ENCODE data around the gene ARHGAP31.
"Not testable (repeated sequence)": the region's sequence is repeated elsewhere in the genome, so short reads cannot be mapped to it uniquely, and the experiment has no call there.

ARHGAP31 gene

GRCh38 chr3:119295816-119296726, 1.9 kb downstream of the ARHGAP31 start:
- no peak for DNase-seq (ENCODE audit: low read depth)

GRCh38 chr3:119296727-119297122, 2.5 kb downstream of the ARHGAP31 start:
- no peak for DNase-seq (ENCODE audit: low read depth)

DNA sequence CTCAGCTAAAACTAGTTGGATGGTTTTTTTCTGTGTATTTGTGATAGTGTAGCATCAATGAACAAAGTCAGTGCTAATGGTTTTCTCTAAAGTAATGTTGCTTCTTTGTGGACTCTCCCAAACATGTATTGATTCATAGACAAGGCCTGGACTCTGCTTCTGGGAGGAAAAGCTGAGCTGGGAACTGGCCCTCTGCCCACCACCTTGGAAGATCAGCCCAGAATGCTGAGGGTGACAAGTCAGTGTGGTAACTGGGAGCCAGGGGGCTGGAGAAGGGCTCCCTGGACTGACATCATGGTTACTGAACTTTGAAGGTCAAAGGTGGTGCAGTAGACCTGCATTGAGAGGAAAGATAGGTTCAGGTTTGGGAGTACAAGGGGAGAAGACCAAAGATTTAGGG, 3.0 kb downstream of the ARHGAP31 start:
- no peak for DNase-seq (ENCODE audit: low read depth)

DNA sequence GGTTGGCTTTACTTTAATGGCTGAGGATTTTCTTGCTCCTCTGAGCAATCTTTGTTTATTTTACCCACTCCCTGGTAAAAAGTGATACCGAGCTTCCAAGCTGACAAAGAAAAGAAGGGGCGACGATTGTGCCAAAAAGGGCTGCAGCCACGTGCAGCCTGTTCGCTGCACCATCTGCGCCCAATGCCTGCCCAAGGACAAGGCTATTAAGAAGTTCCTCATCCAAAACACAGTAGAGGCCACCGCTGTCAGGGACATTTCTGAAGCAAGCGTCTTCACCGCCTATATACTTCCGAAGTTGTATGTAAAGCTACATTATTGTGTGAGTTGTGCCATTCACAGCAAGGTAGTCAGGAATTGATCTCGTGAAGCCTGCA, 4.4 kb downstream of the ARHGAP31 start:
- no peak for DNase-seq (ENCODE audit: low read depth)

DNA sequence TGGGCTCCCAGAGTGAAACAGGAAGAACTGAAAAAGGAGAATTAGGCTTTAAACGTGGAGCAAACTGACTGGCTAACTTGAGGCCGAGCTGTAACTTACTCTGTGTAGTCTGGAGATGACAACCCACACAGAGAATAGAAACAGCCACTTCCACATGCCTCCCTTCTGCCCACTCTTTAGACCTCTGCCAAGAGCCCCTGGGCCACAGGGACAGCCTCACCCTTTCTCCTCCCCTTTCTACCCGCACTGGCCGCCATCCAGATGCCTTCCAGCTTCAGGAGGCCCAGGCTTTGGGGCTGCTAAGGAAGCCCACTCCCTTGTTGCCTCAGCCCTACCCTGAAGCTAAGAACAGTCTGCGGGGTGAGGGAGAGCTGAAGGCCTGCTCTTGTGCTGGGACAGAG, 6.8 kb downstream of the ARHGAP31 start:
- DNase-seq (ENCODE audit: low read depth): no peak

DNA sequence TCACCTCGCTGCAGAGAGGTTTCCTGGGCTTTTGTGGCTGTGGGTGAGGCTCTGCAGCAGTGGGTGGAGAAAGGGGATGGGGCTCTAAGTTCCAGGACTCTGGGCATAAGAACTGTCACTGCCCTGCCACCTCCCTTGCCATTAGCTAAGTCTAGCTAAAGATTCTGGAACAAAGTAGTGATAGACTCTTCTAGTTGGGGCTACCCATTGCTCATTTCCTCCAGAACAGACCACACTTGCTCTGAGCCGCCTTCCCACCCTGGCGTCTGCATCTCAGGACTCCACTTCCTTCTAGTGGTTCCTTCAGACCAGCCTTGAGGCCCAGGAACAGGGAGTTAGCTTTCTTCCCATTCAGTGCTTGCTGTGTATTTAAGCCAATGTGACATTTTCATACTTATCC, 7.5 kb downstream of the ARHGAP31 start:
- DNase-seq (ENCODE audit: low read depth): no peak

- no peak for DNase-seq (ENCODE audit: low read depth)
These were observed 8.7 kb downstream of the ARHGAP31 start for GRCh38 chr3:119302697-119303551.

GRCh38 chr3:119304201-119304713, 10.1 kb downstream of the ARHGAP31 start:
- DNase-seq (ENCODE audit: low read depth): no peak

- no peak for DNase-seq (ENCODE audit: low read depth)
These were observed 11.1 kb downstream of the ARHGAP31 start for GRCh38 chr3:119305286-119305685.

DNA sequence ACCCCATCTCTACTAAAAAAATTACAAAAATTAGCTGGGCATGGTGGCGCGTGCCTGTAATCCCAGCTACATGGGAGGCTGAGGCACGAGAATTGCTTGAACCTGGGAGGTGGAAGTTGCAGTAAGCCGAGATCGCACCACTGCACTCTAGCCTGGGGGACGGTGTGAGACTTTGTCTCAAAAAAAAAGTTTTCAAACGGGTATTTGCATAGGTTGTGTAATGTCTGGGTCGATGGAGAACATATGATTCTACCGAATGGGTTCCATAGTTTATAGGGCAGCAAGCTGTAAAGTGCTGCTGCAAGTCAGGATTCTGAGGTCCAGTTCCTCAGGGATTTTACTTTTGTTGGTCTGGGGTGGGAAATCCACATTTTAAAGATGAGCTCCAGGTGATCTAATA, 12.2 kb downstream of the ARHGAP31 start:
- not testable (repeated sequence) for DNase-seq (ENCODE audit: low read depth)

DNA sequence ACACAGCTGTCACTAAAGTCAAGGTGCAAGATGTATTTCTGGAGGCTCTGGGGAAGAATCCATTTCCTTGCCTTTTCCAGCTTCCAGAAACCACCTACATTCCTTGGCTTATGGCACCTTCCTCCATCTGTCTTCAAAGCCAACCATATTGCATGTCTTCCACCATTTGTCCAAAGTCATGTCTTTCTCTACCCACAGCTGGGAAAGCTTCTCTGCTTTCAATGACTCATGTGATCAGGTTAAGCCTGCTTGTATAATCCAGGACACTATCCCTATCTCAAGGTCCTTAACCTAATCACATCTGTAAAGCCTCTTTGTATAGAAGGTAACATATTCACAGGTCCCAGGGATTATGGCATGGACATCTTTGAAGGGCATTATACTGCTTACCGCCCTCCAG, 14.2 kb downstream of the ARHGAP31 start:
- no peak for DNase-seq (ENCODE audit: low read depth)

DNA sequence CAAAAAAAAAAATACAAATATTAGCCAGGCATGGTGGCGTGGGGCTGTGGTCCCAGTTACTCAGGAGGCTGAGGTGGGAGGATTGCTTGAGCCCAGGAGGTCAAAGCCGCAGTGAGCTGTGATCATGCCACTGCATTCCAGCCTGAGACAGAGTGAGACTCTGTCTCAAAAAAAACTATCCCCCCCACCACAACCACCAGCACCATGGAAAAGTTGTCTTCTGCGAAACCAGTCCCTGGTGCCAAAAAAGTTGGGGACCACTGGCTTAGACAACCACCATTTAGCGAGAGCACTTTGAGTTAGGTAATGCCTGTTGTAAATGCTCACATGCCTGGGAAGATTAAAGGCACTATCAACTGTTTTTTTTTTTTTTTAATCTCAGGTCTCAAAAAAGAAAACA, 15.4 kb downstream of the ARHGAP31 start:
- DNase-seq (ENCODE audit: low read depth): no peak

GRCh38 chr3:119310071-119310470, 15.9 kb downstream of the ARHGAP31 start:
- no peak for DNase-seq (ENCODE audit: low read depth)

DNA sequence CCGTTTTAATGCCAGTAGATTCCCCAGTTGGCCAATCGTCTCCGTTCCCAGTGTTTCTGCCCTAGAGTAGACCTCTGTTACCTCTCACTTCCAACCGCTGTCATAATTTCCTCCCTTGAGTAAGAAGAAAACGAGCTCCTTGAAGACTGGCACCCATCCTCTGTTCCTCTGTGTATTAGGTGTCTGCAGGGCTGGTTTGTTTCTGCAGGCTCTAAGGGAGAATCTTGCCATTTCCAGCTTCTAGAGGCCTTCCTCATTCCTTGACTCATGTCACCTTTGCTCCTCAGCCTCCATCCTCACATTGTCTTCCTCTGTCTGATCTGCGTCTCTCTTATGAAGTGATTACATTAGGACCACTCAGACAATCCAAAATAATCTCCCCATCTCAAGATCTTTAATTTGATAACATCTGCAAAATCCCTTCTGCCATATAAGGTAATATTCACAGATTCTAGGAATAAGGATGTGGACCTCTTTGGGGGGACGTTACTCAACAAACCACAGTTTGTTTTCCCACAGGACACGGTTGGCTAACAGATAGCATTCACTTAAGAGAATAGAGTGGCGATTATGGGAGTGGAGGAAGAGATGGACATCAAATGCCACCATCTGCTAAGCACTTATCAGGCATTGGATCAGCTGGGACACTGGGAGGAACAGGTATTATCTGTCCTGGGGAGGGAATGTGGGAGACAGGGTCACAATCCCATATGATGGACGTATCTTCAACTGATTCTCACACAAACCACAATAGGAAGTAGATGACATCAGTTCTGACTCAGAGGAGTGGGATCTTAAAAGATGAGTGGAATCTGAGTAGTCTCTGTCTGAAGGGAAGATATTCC, 17.1 kb downstream of the ARHGAP31 start:
- DNase-seq (ENCODE audit: low read depth): no peak

- no peak for DNase-seq (ENCODE audit: low read depth)
These were observed 19.3 kb downstream of the ARHGAP31 start for GRCh38 chr3:119313461-119313860.

DNA sequence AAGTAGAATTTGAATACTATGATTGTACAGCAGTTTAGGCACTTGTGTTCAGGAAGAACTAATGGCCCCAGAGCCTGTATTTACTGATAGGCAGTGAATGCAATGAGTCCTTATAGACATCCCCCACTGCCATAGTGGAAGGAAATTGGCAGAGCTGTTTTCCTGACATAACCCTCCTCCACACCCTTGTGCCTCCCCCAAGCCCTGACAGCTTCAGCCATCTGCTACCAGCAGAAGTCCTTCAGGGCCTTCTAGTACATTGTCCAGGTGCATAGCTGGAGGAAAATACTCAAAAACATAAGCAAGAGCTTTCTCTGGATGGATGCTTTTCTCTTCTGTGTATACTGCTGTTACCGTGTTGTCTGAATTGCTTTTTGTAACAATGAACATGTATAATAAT, 20.6 kb downstream of the ARHGAP31 start:
- no peak for DNase-seq (ENCODE audit: low read depth)

DNA sequence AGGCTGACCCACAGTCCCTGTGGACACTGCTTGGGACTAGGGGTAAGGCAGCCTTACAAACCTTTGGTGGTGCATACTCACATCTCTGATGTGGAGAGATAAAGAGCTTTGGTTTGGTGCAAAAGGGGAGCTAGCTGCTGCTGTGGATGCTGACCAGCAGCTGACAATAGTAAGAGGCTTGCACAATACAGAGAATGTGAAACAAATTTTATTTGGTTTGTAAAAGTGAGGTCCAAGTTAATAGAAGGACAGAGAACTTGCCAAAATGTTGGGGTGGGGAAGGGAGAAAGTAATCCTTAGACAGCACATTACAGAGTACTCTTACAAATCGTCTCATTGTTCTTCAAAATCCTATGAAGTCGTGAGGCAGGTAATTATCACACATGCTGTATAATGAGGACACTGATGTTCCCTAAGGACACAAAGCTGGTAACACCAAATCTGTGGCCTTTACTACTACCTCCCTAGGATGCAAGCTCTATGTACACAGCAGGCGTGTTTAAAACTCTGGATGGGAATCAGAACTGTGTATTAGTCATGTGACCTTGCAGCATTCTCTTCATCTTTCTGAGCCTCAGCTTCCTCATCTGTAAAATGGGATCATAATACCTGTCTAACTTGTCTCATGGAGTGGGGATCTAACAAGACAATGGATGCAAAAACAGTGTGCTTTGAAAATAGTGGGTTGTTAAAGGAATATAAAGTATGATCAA, 21.6 kb downstream of the ARHGAP31 start:
- no peak for DNase-seq (ENCODE audit: low read depth)

GRCh38 chr3:119316313-119316670, 22.1 kb downstream of the ARHGAP31 start:
- no peak for DNase-seq (ENCODE audit: low read depth)

DNA sequence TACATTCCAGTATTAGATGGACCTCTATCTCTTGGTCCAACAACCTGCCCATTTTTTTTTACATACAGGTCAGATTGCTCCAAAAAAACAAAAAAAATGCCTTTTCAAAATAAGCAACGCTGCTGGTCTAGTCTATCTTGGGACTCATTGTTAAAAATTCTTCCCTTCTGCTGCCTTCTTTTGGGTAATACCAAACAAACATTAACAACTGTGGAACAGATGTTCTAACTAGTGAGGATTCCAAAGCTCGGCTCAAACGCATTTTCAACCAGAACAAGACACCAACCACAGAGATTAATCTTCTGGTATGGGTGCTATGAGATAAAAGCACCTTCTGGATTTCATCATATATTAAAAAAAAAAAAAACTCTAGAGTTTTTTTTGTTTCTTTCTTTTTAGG, 24.7 kb downstream of the ARHGAP31 start:
- DNase-seq (ENCODE audit: low read depth): no peak

DNA sequence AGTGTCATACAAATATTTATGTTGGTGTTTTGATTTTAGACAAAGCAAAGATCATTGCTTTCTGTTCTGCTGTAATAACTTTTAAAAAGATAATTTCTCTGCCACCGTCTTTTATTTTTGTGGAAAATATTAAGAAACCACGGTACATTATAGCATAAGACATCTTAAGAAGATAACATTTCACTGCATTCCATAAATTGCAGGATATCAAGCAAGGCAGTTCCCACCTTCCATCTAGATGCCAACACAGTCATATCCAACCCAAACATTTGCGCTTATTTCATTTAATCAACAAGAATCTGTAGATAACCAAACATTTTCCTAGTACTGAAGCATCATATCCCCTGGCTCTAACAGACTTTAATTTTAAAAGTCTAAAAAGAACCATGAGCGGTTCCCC, 25.1 kb downstream of the ARHGAP31 start:
- no peak for DNase-seq (ENCODE audit: low read depth)

- not testable (repeated sequence) for DNase-seq (ENCODE audit: low read depth)
These were observed 26.6 kb downstream of the ARHGAP31 start for GRCh38 chr3:119320785-119321184.
